ENCODE data around the gene DIPK1C.
"Not testable (repeated sequence)": the region's sequence is repeated elsewhere in the genome, so short reads cannot be mapped to it uniquely, and the experiment has no call there.

The DIPK1C gene

GRCh38 chr18:74457043-74457724 is at the start of gene DIPK1C:
Gene DIPK1C (minus strand): TSS chr18:74457308. CDS start chr18:74457259, 49 bp downstream.
- no peak for DNase-seq

GRCh38 chr18:74506448-74507084 is 49.5 kb upstream of the DIPK1C start:
- DNase-seq, result peak; percentile 49

- no peak for DNase-seq
Observed at GRCh38 chr18:74505776-74506175, 48.7 kb upstream of the DIPK1C start.

GRCh38 chr18:74503137-74503536 is 46.0 kb upstream of the DIPK1C start:
- no peak for DNase-seq

GRCh38 chr18:74501386-74501785 is 44.3 kb upstream of the DIPK1C start:
- DNase-seq, result no peak

- DNase-seq, result not testable (repeated sequence)
Observed at GRCh38 chr18:74500774-74501173, 43.7 kb upstream of the DIPK1C start.

- DNase-seq, result no peak
Observed at GRCh38 chr18:74500372-74500771, 43.3 kb upstream of the DIPK1C start.

- no peak for DNase-seq
Observed at GRCh38 chr18:74499633-74500032, 42.5 kb upstream of the DIPK1C start.

GRCh38 chr18:74498712-74499627 is 41.9 kb upstream of the DIPK1C start:
- DNase-seq, result no peak

- no peak for DNase-seq
Observed at GRCh38 chr18:74497778-74498177, 40.7 kb upstream of the DIPK1C start.

GRCh38 chr18:74497324-74497676 is 40.2 kb upstream of the DIPK1C start:
- DNase-seq, result no peak

GRCh38 chr18:74496508-74497323 is 39.6 kb upstream of the DIPK1C start:
- peak; percentile 33 for DNase-seq

- DNase-seq, result peak; percentile 99
Observed at GRCh38 chr18:74495581-74496507, 38.7 kb upstream of the DIPK1C start, which contains the start of gene CNDP2. Gene CNDP2 (plus strand): TSS chr18:74496363. CDS start chr18:74499974, 3,611 bp downstream.

GRCh38 chr18:74494514-74494913 is 37.4 kb upstream of the DIPK1C start:
- no peak for DNase-seq

GRCh38 chr18:74493689-74494088 is 36.6 kb upstream of the DIPK1C start:
- peak; percentile 61 for DNase-seq

- DNase-seq, result no peak
Observed at GRCh38 chr18:74492259-74492658, 35.2 kb upstream of the DIPK1C start.

- DNase-seq, result peak; percentile 96
Observed at GRCh38 chr18:74489676-74490075, 32.6 kb upstream of the DIPK1C start.

GRCh38 chr18:74488864-74489263 is 31.8 kb upstream of the DIPK1C start:
- no peak for DNase-seq

- DNase-seq, result no peak
Observed at GRCh38 chr18:74488354-74488753, 31.2 kb upstream of the DIPK1C start.

- DNase-seq, result no peak
Observed at GRCh38 chr18:74486119-74486849, 29.2 kb upstream of the DIPK1C start.

GRCh38 chr18:74482697-74483096 is 25.6 kb upstream of the DIPK1C start:
- no peak for DNase-seq
